Gastrocnemius medialis (tissue), 4 donors: ENCODE results near the gene DYSF. TPM values are rescaled to one million over a fixed set of nuclear protein-coding genes. Genes with fewer than 3 reads are reported as not detected.

ENCODE experiments used
- ATAC-seq, 2 donors: fragments of 150-250 bp; one replicate each; pipeline ENCODE4 v1.9.1; 2016
- DNase-seq, 2 donors: peaks; one replicate each; pipeline ENCODE4 v3.0.0-alpha.2; 2019
- H3K27ac ChIP-seq, 4 donors: fragments of 200-600 bp; sonication (generic); 1 replicate in 1 of 4; 2 replicates in 3 of 4; pipeline ENCODE4 v1.5.1; 2016 to 2018; ENCODE audit warnings: mild to moderate bottlenecking in 2 of 4, moderate library complexity in 1 of 4
- H3K27me3 ChIP-seq, 3 donors: fragments of 200-600 bp; sonication (generic) in 2 of 3; 1 replicate in 1 of 3; 2 replicates in 2 of 3; pipeline versions ENCODE4 v1.5.1 to v1.6.0; 2016 to 2019; ENCODE audit warnings: mild to moderate bottlenecking in 1 of 3, moderate library complexity in 1 of 3
- H3K36me3 ChIP-seq, 2 donors: fragments of 200-600 bp; sonication (generic) in 1 of 2; one replicate each; pipeline ENCODE4 v1.5.1; 2017 to 2018
- H3K4me1 ChIP-seq, 2 donors: fragments of 200-600 bp; sonication (generic) in 1 of 2; one replicate each; pipeline ENCODE4 v1.5.1; 2016 to 2017; ENCODE audit warnings: mild to moderate bottlenecking in 2 of 2
- H3K4me3 ChIP-seq, 4 donors: fragments of 200-600 bp; sonication (generic) in 3 of 4; 1 replicate in 1 of 4; 2 replicates in 3 of 4; pipeline ENCODE4 v1.5.1; 2016 to 2019; ENCODE audit warnings: mild to moderate bottlenecking in 2 of 4
- H3K9me3 ChIP-seq, 3 donors: fragments of 200-600 bp; sonication (generic) in 2 of 3; 1 replicate in 1 of 3; 2 replicates in 2 of 3; pipeline ENCODE4 v1.5.1; 2016 to 2019
- CTCF ChIP-seq, 5 experiments: fragments of 450-650 bp in 3 of 5; fragments of 200-600 bp in 2 of 5; sonication (generic) in 2 of 5; IDR thresholded peaks in 4 of 5; conservative IDR thresholded peaks in 1 of 5; 1 replicate in 4 of 5; 2 replicates in 1 of 5; pipeline ENCODE4 v1.5.1; 2016 to 2019; ENCODE audit warnings: antibody characterized with exemption in 5 of 5, mild to moderate bottlenecking in 3 of 5, moderate library complexity in 3 of 5
- POLR2A ChIP-seq, 2 donors: fragments of 450-650 bp; IDR thresholded peaks; one replicate each; pipeline ENCODE4 v1.6.1; 2017; ENCODE audit warnings: antibody characterized with exemption in 2 of 2, mild to moderate bottlenecking in 2 of 2, moderate library complexity in 2 of 2
- in situ Hi-C, 4 donors: fragments of 200-750 bp; cut with MboI; loops; one replicate each; pipeline versions ENCODE4 v1.15.0 to v1.8.0; 2017; ENCODE audit warnings: low sequenced_read_pairs in 4 of 4
- intact Hi-C: fragments of 100-400 bp; cut with DNase I; formaldehyde crosslinking; loops from one replicate; pipeline ENCODE4 v1.15.1; 2023; ENCODE audit warnings: low total_unique reads
- total RNA-seq, 4 donors: library from RNA; depleted of rRNA; stranded (reverse); fragments of >200 nt; gene quantifications; one replicate each; pipeline versions ENCODE4 v1.1.0 to v1.2.3, GENCODE V29; 2016

DYSF gene
- total RNA-seq, 4 donors from 2014 or later = 40.7 to 267 (median 153) TPM

- no peak for ATAC-seq
- intact Hi-C loops = loop anchor here (5.0 to 10.0 kb wide), 2 partner anchors 284 to 357 kb away; partner anchors contain the start of gene PAIP2B
- TF ChIP-seq CTCF (IDR thresholded peaks at IDR 0.05 in 4 of 5, conservative IDR thresholded peaks at IDR 0.05 in 1 of 5) (no peak), POLR2A (IDR thresholded peaks at IDR 0.05) (no peak)
Measured at GRCh38 chr2:71511776-71512175, 58.4 kb downstream of the DYSF start.

GRCh38 chr2:71512386-71512785 lies 59.0 kb downstream of the DYSF start:
- no peak for DNase-seq
- no peak overlapping the region for H3K27ac ChIP-seq
- H3K4me3 ChIP-seq = no peak overlapping the region
- in situ Hi-C loops = loop anchor here in 3 of 4 donors (5.0 to 25.0 kb wide), 6 partner anchors 48 to 1225 kb away; no protein-coding TSS in a partner anchor
- peaks cover 3 to 6% of the 10 kb centered on the region in 2 donors for H3K4me1 ChIP-seq
- H3K9me3 ChIP-seq = no peaks in the 10 kb centered on the region
- ATAC-seq = no peak
- TF ChIP-seq CTCF (IDR thresholded peaks at IDR 0.05 in 4 of 5, conservative IDR thresholded peaks at IDR 0.05 in 1 of 5) (no peak), POLR2A (IDR thresholded peaks at IDR 0.05) (no peak)
- no peaks in the 10 kb centered on the region for H3K27me3 ChIP-seq
- intact Hi-C loops = loop anchor here (5.0 to 10.0 kb wide), 2 partner anchors 285 to 358 kb away; partner anchors contain the start of gene PAIP2B
- peaks cover 0 to 43% of the 10 kb centered on the region in 2 donors for H3K36me3 ChIP-seq

More at GRCh38 chr2:71511776-71512175, 58.4 kb downstream of the DYSF start:
- H3K4me1 ChIP-seq = peaks cover 3 to 6% of the 10 kb centered on the region in 2 donors
- in situ Hi-C loops = loop anchor here in 3 of 4 donors (5.0 to 25.0 kb wide), 6 partner anchors 47 to 1226 kb away; no protein-coding TSS in a partner anchor
- peaks cover 0 to 37% of the 10 kb centered on the region in 2 donors for H3K36me3 ChIP-seq
- no peak overlapping the region for H3K4me3 ChIP-seq
- no peaks in the 10 kb centered on the region for H3K9me3 ChIP-seq
- H3K27ac ChIP-seq = no peak overlapping the region
- no peaks in the 10 kb centered on the region for H3K27me3 ChIP-seq
- no peak for DNase-seq

GRCh38 chr2:71513096-71513495 lies 59.7 kb downstream of the DYSF start:
- intact Hi-C loops (loop anchor here (5.0 to 10.0 kb wide), 2 partner anchors 286 to 358 kb away; partner anchors contain the start of gene PAIP2B), in situ Hi-C loops (loop anchor here in 3 of 4 donors (5.0 to 25.0 kb wide), 6 partner anchors 48 to 1224 kb away; no protein-coding TSS in a partner anchor)
- Histone ChIP-seq H3K4me1 (peaks cover 3 to 6% of the 10 kb centered on the region in 2 donors), H3K27me3 (no peaks in the 10 kb centered on the region), H3K36me3 (peaks cover 0 to 50% of the 10 kb centered on the region in 2 donors), H3K4me3 (no peak overlapping the region), H3K27ac (peak overlapping the region in 1 of 4 donors; percentile 5), H3K9me3 (no peaks in the 10 kb centered on the region)
- TF ChIP-seq POLR2A (IDR thresholded peaks at IDR 0.05) (no peak), CTCF (IDR thresholded peaks at IDR 0.05 in 4 of 5, conservative IDR thresholded peaks at IDR 0.05 in 1 of 5) (no peak)
- DNase-seq (no peak), ATAC-seq (no peak)

- H3K27me3 ChIP-seq = no peaks in the 10 kb centered on the region
- in situ Hi-C loops = loop anchor here in 3 of 4 donors (5.0 to 25.0 kb wide), 6 partner anchors 49 to 1224 kb away; no protein-coding TSS in a partner anchor
- intact Hi-C loops = loop anchor here (5.0 to 10.0 kb wide), 2 partner anchors 286 to 359 kb away; partner anchors contain the start of gene PAIP2B
- TF ChIP-seq POLR2A (IDR thresholded peaks at IDR 0.05) (no peak), CTCF (IDR thresholded peaks at IDR 0.05 in 4 of 5, conservative IDR thresholded peaks at IDR 0.05 in 1 of 5) (no peak)
- H3K4me3 ChIP-seq = no peak overlapping the region
- ATAC-seq (no peak), DNase-seq (no peak)
- H3K36me3 ChIP-seq = peaks cover 0 to 50% of the 10 kb centered on the region in 2 donors
- no peak overlapping the region for H3K27ac ChIP-seq
- H3K9me3 ChIP-seq = no peaks in the 10 kb centered on the region
- peaks cover 3 to 6% of the 10 kb centered on the region in 2 donors for H3K4me1 ChIP-seq
Measured at GRCh38 chr2:71513721-71514120, 60.4 kb downstream of the DYSF start.
